Measurements from ENCODE around the gene NFATC2. TPM values are rescaled to one million over a fixed set of nuclear protein-coding genes. Genes with fewer than 3 reads are reported as not detected.

The NFATC2 gene
- total RNA-seq, 2 donors from 2014 or later: 4.3 to 8.4 TPM

GRCh38 chr20:51401496-51401895 is 141.0 kb downstream of the NFATC2 start:
- H3K4me1 ChIP-seq (replicated peaks): no peaks in the 10 kb centered on the region
- WGBS: over 99% methylated on average over 4 of the region's 4 CpGs
- no peaks in the 10 kb centered on the region for H3K27me3 ChIP-seq (replicated peaks; ENCODE audit: insufficient read depth)
- DNase-seq (ENCODE audit: low spot score): no peak
- no peaks in the 10 kb centered on the region for H3K9me3 ChIP-seq
- intact Hi-C loops (cut with DNase I): no loop called here
- no peaks in the 10 kb centered on the region for H3K36me3 ChIP-seq
- no peak overlapping the region for H3K4me3 ChIP-seq
- H3K27ac ChIP-seq: no peak overlapping the region
- TF ChIP-seq, protein P1, sequence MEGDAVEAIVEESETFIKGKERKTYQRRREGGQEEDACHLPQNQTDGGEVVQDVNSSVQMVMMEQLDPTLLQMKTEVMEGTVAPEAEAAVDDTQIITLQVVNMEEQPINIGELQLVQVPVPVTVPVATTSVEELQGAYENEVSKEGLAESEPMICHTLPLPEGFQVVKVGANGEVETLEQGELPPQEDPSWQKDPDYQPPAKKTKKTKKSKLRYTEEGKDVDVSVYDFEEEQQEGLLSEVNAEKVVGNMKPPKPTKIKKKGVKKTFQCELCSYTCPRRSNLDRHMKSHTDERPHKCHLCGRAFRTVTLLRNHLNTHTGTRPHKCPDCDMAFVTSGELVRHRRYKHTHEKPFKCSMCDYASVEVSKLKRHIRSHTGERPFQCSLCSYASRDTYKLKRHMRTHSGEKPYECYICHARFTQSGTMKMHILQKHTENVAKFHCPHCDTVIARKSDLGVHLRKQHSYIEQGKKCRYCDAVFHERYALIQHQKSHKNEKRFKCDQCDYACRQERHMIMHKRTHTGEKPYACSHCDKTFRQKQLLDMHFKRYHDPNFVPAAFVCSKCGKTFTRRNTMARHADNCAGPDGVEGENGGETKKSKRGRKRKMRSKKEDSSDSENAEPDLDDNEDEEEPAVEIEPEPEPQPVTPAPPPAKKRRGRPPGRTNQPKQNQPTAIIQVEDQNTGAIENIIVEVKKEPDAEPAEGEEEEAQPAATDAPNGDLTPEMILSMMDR (IDR thresholded peaks at IDR 0.05): no peak
- TF ChIP-seq POLR2A (IDR thresholded peaks at IDR 0.05) (no peak), POLR2AphosphoS5 (IDR thresholded peaks at IDR 0.05) (no peak)

- no peak for TF ChIP-seq POLR2AphosphoS5 (IDR thresholded peaks at IDR 0.05)
- no peak for TF ChIP-seq POLR2A (IDR thresholded peaks at IDR 0.05)
- TF ChIP-seq, protein P1 (IDR thresholded peaks at IDR 0.05): no peak
- DNase-seq (ENCODE audit: low spot score): no peak
- Histone ChIP-seq H3K36me3 (no peaks in the 10 kb centered on the region), H3K27ac (no peak overlapping the region), H3K27me3 (replicated peaks; ENCODE audit: insufficient read depth) (no peaks in the 10 kb centered on the region), H3K4me3 (no peak overlapping the region), H3K9me3 (no peaks in the 10 kb centered on the region), H3K4me1 (replicated peaks) (no peaks in the 10 kb centered on the region)
- WGBS: 92% methylated on average over 17 of the region's 17 CpGs
- intact Hi-C loops (cut with DNase I): no loop called here
These were observed 142.2 kb downstream of the NFATC2 start for GRCh38 chr20:51400051-51400926.

DNA sequence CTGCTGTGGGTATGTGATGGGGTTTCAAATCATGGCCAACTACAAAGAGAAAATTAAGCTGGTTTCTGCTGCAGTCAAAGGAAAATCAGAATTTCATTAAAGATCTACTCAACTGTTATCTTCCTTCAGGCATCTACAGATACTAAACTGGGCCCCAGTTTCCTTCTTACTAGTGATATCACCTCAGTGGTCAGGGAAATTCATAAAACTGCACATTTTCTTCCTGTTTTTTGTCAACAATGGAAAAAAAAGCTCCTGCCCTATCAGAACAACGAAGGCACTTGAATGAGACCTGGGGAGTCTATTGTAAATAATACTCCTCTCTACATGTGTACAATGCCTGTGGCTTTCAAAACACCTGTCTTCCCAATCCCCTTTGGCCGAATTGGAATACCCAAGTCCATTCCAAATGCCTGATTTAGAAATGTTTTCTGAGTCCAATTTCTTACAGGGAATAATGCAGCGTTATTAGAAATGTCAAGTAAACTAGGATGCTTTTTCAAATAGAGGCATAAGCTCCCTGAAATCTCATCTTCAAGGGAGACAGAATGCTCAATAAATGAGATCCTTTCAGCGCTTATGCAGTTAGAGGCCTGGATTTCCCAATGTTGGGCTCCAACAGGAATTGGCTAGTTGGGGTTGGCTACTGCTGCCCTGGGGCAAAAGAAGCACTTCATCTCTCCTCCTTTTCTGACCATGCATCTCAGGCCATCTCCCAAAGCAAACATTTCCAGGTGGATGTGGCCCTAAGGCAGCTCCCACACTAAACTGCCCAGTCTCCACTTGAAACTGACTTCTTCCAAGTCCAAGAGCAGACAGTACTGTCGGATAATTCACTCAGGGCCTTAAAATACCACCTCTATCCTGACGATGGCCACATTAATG is 143.3 kb downstream of the NFATC2 start:
- H3K4me3 ChIP-seq: no peak overlapping the region
- WGBS: 94% methylated on average over 6 of the region's 6 CpGs
- no peaks in the 10 kb centered on the region for H3K27me3 ChIP-seq (replicated peaks; ENCODE audit: insufficient read depth)
- H3K4me1 ChIP-seq (replicated peaks): no peaks in the 10 kb centered on the region
- TF ChIP-seq POLR2AphosphoS5 (IDR thresholded peaks at IDR 0.05): no peak
- TF ChIP-seq, protein P1 (IDR thresholded peaks at IDR 0.05): no peak
- TF ChIP-seq POLR2A (IDR thresholded peaks at IDR 0.05): no peak
- H3K27ac ChIP-seq: no peak overlapping the region
- no peaks in the 10 kb centered on the region for H3K9me3 ChIP-seq
- intact Hi-C loops (cut with DNase I): no loop called here
- no peak for DNase-seq (ENCODE audit: low spot score)
- no peaks in the 10 kb centered on the region for H3K36me3 ChIP-seq

DNA sequence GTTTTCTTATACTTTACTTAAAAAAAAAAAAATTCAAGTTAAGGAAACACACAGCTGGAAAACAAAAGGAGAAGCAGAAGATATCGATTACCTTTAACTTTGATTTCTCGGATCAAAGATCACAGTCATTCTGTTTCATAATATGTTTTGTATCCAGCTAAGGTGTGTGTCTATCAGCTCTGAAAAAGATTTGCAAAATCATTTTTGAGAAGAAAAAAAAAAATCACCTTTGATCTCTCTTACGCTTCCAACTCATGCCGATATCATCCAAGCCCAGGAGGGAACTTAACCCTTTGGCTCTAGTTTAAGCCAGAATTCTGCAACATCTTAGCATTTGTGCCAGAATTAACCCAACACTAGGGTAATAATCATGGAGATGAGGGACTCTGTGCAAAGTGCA is 144.0 kb downstream of the NFATC2 start:
- no peak overlapping the region for H3K27ac ChIP-seq
- H3K4me3 ChIP-seq: no peak overlapping the region
- intact Hi-C loops (cut with DNase I): no loop called here
- no peak for DNase-seq (ENCODE audit: low spot score)
- H3K36me3 ChIP-seq: no peaks in the 10 kb centered on the region
- 91% methylated on average over 4 of the region's 4 CpGs for WGBS
- no peaks in the 10 kb centered on the region for H3K27me3 ChIP-seq (replicated peaks; ENCODE audit: insufficient read depth)
- no peaks in the 10 kb centered on the region for H3K9me3 ChIP-seq
- TF ChIP-seq POLR2AphosphoS5 (IDR thresholded peaks at IDR 0.05) (no peak), POLR2A (IDR thresholded peaks at IDR 0.05) (no peak)
- TF ChIP-seq, protein P1 (IDR thresholded peaks at IDR 0.05): no peak
- H3K4me1 ChIP-seq (replicated peaks): no peaks in the 10 kb centered on the region
